Left ventricle myocardium inferior (tissue), 1 donor: ENCODE data around the gene ATP4A. TPM values are rescaled to one million over a fixed set of nuclear protein-coding genes. Genes with fewer than 3 reads are reported as not detected.
A peak's percentile ranks its signal among the peaks of the same experiment; 100 is the strongest.

Experiments
- DNase-seq: peaks from one replicate; pipeline ENCODE4 v3.0.0-alpha.2; 2020
- H3K27ac ChIP-seq: fragments of 200-600 bp; replicated peaks from 2 replicates; pipeline ENCODE4 v1.8.0; 2021
- H3K27me3 ChIP-seq: fragments of 200-600 bp; 2 replicates; pipeline ENCODE4 v1.8.0; 2021; ENCODE audit warnings: low read depth
- H3K36me3 ChIP-seq: fragments of 200-600 bp; 2 replicates; pipeline ENCODE4 v1.8.0; 2021
- H3K4me1 ChIP-seq: fragments of 200-600 bp; 2 replicates; pipeline ENCODE4 v1.8.0; 2021
- H3K4me3 ChIP-seq: fragments of 200-600 bp; 2 replicates; pipeline ENCODE4 v1.8.0; 2021; ENCODE audit warnings: mild to moderate bottlenecking, moderate library complexity
- H3K9me3 ChIP-seq: fragments of 200-600 bp; replicated peaks from 2 replicates; pipeline ENCODE4 v1.8.0; 2021
- CTCF ChIP-seq: fragments of 200-600 bp; IDR thresholded peaks from 2 replicates; pipeline ENCODE4 v1.8.0; 2021; ENCODE audit warnings: antibody characterized with exemption, mild to moderate bottlenecking, borderline replicate concordance
- intact Hi-C: fragments of 100-400 bp; cut with micrococcal nuclease; formaldehyde crosslinking; loops from one replicate; pipeline ENCODE4 v1.11.0; 2022
- total RNA-seq: library from RNA; stranded (reverse); fragmentation: NEBNext Ultra II Directional; extraction: Animal tissue kit (Norgen Biotek cat#: 25700); gene quantifications from one replicate; pipeline ENCODE4 v1.2.1, GENCODE V29; 2021
- donor health status: DM: no; HTN: yes; CAD: no; lungs with severe emphysema.

ATP4A gene
- total RNA-seq, 1 donor from 2014 or later, result not detected

GRCh38 chr19:35560271-35560670 is 3.2 kb downstream of the ATP4A start:
- DNase-seq, result no peak
- Histone ChIP-seq H3K9me3 (no peaks in the 10 kb centered on the region), H3K36me3 (no peaks in the 10 kb centered on the region), H3K4me1 (peaks cover 13% of the 10 kb centered on the region), H3K4me3 (no peak overlapping the region), H3K27ac (no peak overlapping the region), H3K27me3 (peaks cover 98% of the 10 kb centered on the region)
- intact Hi-C loops, result no loop called here
- no peak for TF ChIP-seq CTCF

GRCh38 chr19:35559781-35560180 is 3.7 kb downstream of the ATP4A start:
- H3K27me3 ChIP-seq, result peaks cover 98% of the 10 kb centered on the region
- H3K36me3 ChIP-seq, result no peaks in the 10 kb centered on the region
- no peak overlapping the region for H3K4me3 ChIP-seq
- H3K9me3 ChIP-seq, result no peaks in the 10 kb centered on the region
- peaks cover 13% of the 10 kb centered on the region for H3K4me1 ChIP-seq
- no peak for TF ChIP-seq CTCF
- no peak for DNase-seq
- no peak overlapping the region for H3K27ac ChIP-seq
- intact Hi-C loops, result no loop called here

DNA sequence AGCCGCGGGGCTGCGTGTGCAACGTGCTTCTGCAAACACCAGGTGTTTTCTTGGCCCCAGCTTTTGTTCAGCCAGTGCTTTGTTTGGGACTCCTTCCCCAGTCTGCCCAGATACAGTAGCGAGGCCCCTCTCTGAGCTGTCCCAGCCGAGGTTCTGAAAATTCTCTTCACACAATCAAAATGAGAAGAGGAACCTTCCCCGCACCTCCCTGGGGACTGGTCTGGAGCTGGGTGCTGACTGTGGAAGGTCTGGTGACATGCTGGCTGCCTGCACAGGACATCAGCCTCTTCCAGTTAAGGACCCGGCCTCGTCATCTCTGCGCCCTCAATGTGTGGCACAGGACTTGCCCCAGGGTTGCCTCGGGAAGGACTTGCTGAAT is 4.2 kb downstream of the ATP4A start:
- no peak for TF ChIP-seq CTCF
- no peaks in the 10 kb centered on the region for H3K9me3 ChIP-seq
- intact Hi-C loops, result no loop called here
- H3K36me3 ChIP-seq, result no peaks in the 10 kb centered on the region
- H3K4me1 ChIP-seq, result peaks cover 13% of the 10 kb centered on the region
- no peak overlapping the region for H3K4me3 ChIP-seq
- peaks cover 94% of the 10 kb centered on the region for H3K27me3 ChIP-seq
- DNase-seq, result no peak
- no peak overlapping the region for H3K27ac ChIP-seq

DNA sequence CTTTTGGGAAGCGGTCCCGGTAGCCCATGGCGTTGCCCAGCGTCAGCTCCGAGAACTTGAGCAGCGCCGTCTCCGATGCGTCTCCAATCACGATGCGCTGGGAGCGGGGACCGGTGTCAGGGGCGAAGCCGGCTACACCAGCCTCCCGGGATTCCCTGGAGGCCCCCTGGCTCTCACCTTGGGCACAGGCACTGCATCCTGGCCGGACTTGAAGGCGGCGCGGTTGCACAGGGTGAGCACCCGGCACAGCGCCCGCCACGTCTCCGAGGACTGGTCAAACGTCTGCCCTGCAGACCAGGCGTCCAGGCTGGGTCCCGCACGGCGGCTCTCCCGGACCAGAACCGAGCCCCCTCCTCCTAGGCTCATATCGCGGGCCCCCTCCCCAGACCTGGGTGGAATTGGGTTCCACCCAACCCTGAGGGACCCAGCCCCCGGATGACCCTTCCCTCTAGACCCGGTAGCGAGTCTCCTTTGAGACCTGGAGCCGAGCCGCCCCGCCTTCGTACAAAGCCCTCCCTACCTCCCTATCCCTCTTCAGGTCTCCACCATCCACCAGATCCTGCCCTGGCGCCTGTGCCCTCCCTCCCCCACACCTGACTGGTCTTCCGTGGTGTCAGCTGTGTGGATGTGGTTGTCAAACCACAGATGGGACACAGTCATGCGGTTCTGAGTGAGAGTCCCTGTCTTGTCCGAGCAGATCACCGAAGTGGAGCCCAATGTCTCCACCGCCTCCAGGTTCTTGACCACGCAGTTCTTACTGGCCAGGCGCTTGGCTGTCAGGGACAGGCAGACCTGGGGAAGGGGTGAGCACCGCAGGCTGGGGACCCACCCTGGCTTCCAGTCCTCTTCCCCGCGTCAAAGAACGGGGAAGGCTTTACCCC is 4.8 kb downstream of the ATP4A start:
- Histone ChIP-seq H3K27me3 (peaks cover 87% of the 10 kb centered on the region), H3K9me3 (no peaks in the 10 kb centered on the region), H3K27ac (no peak overlapping the region), H3K4me3 (peak overlapping the region; percentile 56), H3K36me3 (no peaks in the 10 kb centered on the region), H3K4me1 (peaks cover 13% of the 10 kb centered on the region)
- intact Hi-C loops, result no loop called here
- TF ChIP-seq CTCF, result no peak
- no peak for DNase-seq

- H3K27me3 ChIP-seq, result peaks cover 80% of the 10 kb centered on the region
- H3K4me3 ChIP-seq, result peak overlapping the region; percentile 56
- peaks cover 13% of the 10 kb centered on the region for H3K4me1 ChIP-seq
- no peaks in the 10 kb centered on the region for H3K9me3 ChIP-seq
- no peaks in the 10 kb centered on the region for H3K36me3 ChIP-seq
- no peak overlapping the region for H3K27ac ChIP-seq
- TF ChIP-seq CTCF, result no peak
- DNase-seq, result peak; percentile 51
- intact Hi-C loops, result no loop called here
Measured at GRCh38 chr19:35557539-35558399, 5.7 kb downstream of the ATP4A start.
